Tibial artery (tissue), 4 donors: Measurements from ENCODE around the gene THSD7A.

Experiments
- DNase-seq, 2 donors: peaks; one replicate each; pipeline ENCODE4 v3.0.0-alpha.2; 2019
- H3K27ac ChIP-seq, 2 donors: fragments of 200-600 bp; sonication (generic) in 1 of 2; 1 replicate in 1 of 2; 2 replicates in 1 of 2; pipeline ENCODE4 v1.5.1; 2018 to 2019; ENCODE audit warnings: mild to moderate bottlenecking in 1 of 2
- H3K27me3 ChIP-seq, 2 donors: fragments of 200-600 bp; sonication (generic) in 1 of 2; one replicate each; pipeline versions ENCODE4 v1.5.1 to v1.6.0; 2016 to 2019
- H3K36me3 ChIP-seq, 3 donors: fragments of 200-600 bp; sonication (generic) in 2 of 3; one replicate each; pipeline ENCODE4 v1.5.1; 2016 to 2019; ENCODE audit warnings: mild to moderate bottlenecking in 2 of 3
- H3K4me1 ChIP-seq, 4 donors: fragments of 200-600 bp; sonication (generic) in 2 of 4; 1 replicate in 3 of 4; 2 replicates in 1 of 4; pipeline ENCODE4 v1.5.1; 2016 to 2019
- H3K4me3 ChIP-seq, 2 donors: fragments of 200-600 bp; sonication (generic) in 1 of 2; 1 replicate in 1 of 2; 2 replicates in 1 of 2; pipeline ENCODE4 v1.5.1; 2018 to 2019; ENCODE audit warnings: mild to moderate bottlenecking in 2 of 2
- H3K9me3 ChIP-seq, 3 donors: fragments of 200-600 bp; sonication (generic) in 1 of 3; one replicate each; pipeline ENCODE4 v1.5.1; 2016 to 2019
- intact Hi-C: fragments of 100-400 bp; cut with DNase I; formaldehyde crosslinking; loops from one replicate; pipeline ENCODE4 v1.15.0; 2023; ENCODE audit warnings: low total_unique reads
- TF ChIP-seq, protein P1 (sequence below), 2 experiments: fragments of 200-600 bp in 1 of 2; fragments of 450-650 bp in 1 of 2; IDR thresholded peaks; one replicate each; pipeline ENCODE4 v1.5.1; 2017 to 2019; ENCODE audit warnings: antibody characterized with exemption in 2 of 2, mild to moderate bottlenecking in 1 of 2, moderate library complexity in 1 of 2

Gene THSD7A

DNA sequence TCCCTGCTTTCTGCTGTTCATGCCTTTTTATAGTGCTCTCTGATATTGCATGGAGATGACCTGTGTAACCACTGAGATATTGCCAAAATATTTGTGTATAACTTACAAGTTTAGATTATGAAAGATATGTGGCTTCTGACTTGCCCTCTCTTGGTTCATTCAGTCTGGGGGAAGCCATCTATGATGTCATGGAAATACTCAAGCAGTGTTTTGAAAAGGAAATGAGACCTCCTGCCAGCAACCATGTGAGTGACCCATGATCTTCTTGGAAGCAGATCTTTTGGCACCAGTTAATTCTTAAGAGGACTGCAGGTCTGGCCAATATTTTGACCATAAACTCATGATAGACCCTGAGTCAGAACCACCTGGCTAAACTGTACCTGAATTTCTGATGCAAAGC, 183.0 kb downstream of the THSD7A start:
- Histone ChIP-seq H3K36me3 (no peaks in the 10 kb centered on the region), H3K4me1 (no peaks in the 10 kb centered on the region), H3K27me3 (no peaks in the 10 kb centered on the region), H3K27ac (no peak overlapping the region), H3K4me3 (no peak overlapping the region), H3K9me3 (no peaks in the 10 kb centered on the region)
- DNase-seq = no peak
- intact Hi-C loops = no loop called here
- TF ChIP-seq, protein P1, sequence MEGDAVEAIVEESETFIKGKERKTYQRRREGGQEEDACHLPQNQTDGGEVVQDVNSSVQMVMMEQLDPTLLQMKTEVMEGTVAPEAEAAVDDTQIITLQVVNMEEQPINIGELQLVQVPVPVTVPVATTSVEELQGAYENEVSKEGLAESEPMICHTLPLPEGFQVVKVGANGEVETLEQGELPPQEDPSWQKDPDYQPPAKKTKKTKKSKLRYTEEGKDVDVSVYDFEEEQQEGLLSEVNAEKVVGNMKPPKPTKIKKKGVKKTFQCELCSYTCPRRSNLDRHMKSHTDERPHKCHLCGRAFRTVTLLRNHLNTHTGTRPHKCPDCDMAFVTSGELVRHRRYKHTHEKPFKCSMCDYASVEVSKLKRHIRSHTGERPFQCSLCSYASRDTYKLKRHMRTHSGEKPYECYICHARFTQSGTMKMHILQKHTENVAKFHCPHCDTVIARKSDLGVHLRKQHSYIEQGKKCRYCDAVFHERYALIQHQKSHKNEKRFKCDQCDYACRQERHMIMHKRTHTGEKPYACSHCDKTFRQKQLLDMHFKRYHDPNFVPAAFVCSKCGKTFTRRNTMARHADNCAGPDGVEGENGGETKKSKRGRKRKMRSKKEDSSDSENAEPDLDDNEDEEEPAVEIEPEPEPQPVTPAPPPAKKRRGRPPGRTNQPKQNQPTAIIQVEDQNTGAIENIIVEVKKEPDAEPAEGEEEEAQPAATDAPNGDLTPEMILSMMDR (IDR thresholded peaks at IDR 0.05) = no peak

DNA sequence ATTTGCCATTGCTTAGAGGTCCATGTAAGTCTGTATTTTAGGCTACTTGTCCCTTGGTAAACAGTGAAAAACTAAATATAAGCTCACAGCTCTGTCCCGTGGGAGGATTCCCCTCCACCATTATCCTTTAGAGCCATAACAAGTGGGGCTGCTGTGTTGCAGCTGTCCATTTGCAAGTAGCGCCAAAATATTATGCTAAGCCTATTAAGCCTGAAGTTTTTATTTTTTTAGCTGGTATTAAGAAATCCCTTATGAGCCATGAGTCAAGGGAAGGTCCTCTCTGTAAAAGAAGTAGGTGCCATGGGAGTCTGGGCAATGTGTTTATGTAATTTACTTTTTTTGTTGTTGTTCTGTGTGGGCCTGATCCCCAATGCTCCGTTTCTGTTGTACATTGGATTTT, 183.9 kb downstream of the THSD7A start:
- Histone ChIP-seq H3K9me3 (no peaks in the 10 kb centered on the region), H3K27ac (no peak overlapping the region), H3K4me1 (no peaks in the 10 kb centered on the region), H3K4me3 (no peak overlapping the region), H3K27me3 (no peaks in the 10 kb centered on the region), H3K36me3 (no peaks in the 10 kb centered on the region)
- TF ChIP-seq, protein P1 (IDR thresholded peaks at IDR 0.05) = no peak
- intact Hi-C loops = no loop called here
- DNase-seq = no peak

DNA sequence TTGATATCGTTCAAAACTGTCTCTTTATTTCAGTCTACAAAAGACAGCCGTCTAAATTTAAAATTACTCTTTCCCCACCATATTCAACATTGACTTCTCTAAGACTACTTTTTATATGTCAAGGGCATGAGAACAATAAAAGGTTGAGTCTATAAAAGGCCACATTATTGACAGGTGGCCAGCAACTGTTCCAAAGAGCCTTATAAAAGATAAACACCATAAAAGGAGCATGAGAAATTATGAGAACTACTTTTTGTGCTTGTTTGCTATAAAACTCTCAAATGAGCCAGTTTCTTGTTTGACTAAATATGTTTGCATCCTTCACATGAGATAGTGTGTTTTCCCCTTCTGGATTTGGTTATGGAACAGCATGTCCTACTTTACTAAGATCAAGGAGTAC, 189.2 kb downstream of the THSD7A start:
- intact Hi-C loops = no loop called here
- Histone ChIP-seq H3K4me1 (no peaks in the 10 kb centered on the region), H3K9me3 (no peaks in the 10 kb centered on the region), H3K4me3 (no peak overlapping the region), H3K36me3 (no peaks in the 10 kb centered on the region), H3K27ac (no peak overlapping the region), H3K27me3 (no peaks in the 10 kb centered on the region)
- TF ChIP-seq, protein P1 (IDR thresholded peaks at IDR 0.05) = no peak
- DNase-seq = no peak

DNA sequence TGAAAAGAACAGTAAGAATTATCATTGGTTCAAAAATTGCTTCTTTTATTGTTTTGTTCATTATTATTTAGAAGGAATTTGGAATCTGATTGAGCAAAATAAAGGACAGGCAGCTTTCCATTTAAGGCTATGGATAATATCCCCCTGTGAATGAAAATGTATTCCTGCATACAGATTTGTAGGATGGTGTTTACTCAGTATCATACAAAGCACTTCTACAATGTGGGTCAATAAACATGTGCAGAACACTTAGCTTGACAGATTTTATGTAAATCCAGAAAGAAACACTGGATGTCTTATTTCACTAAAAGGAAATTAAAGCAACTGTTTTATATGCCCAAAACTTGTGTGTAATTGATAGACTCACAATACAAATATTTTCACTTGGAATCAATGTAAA, 189.7 kb downstream of the THSD7A start:
- TF ChIP-seq, protein P1 (IDR thresholded peaks at IDR 0.05) = no peak
- no peaks in the 10 kb centered on the region for H3K9me3 ChIP-seq
- no peaks in the 10 kb centered on the region for H3K27me3 ChIP-seq
- no peak overlapping the region for H3K4me3 ChIP-seq
- no peak overlapping the region for H3K27ac ChIP-seq
- intact Hi-C loops = no loop called here
- no peak for DNase-seq
- no peaks in the 10 kb centered on the region for H3K4me1 ChIP-seq
- H3K36me3 ChIP-seq = no peaks in the 10 kb centered on the region

- intact Hi-C loops = no loop called here
- Histone ChIP-seq H3K36me3 (no peaks in the 10 kb centered on the region), H3K27me3 (no peaks in the 10 kb centered on the region), H3K4me3 (no peak overlapping the region), H3K27ac (no peak overlapping the region), H3K9me3 (no peaks in the 10 kb centered on the region), H3K4me1 (no peaks in the 10 kb centered on the region)
- TF ChIP-seq, protein P1 (IDR thresholded peaks at IDR 0.05) = no peak
- no peak for DNase-seq
Observed at GRCh38 chr7:11638011-11638774, 193.8 kb downstream of the THSD7A start.
